CD4-positive, alpha-beta memory T cell (primary cell): ENCODE results near the gene ADAMTSL3. TPM values are rescaled to one million over a fixed set of nuclear protein-coding genes. Genes with fewer than 3 reads are reported as not detected.

Source experiments
- CTCF ChIA-PET: fragments of 350-600 bp; sonication (Branson Sonifier 250); formaldehyde crosslinking; loops from one replicate; lab custom pipeline; 2021; ENCODE audit warnings: inconsistent platforms; ENCODE audit not compliant: partially characterized antibody; lab: Charles Lee
- POLR2A ChIA-PET: fragments of 350-600 bp; sonication (Branson Sonifier 250); formaldehyde crosslinking; loops from one replicate; lab custom pipeline; 2021; ENCODE audit not compliant: partially characterized antibody; lab: Charles Lee
- DNase-seq, 5 donors: peaks; one replicate each; pipeline versions ENCODE4 v3.0.0 to v3.0.0-alpha.2; 2020 to 2022; ENCODE audit warnings: mixed read lengths in 1 of 5
- H3K27ac ChIP-seq: one replicate; pipeline ENCODE4 v1.7.0; 2013; ENCODE audit warnings: low read depth, low read length
- H3K27me3 ChIP-seq: 2 replicates; pipeline ENCODE4 v1.7.0; 2013; ENCODE audit warnings: mild to moderate bottlenecking, low read length, moderate library complexity; ENCODE audit not compliant: insufficient read depth
- H3K36me3 ChIP-seq: 2 replicates; pipeline ENCODE4 v1.7.0; 2013; ENCODE audit warnings: mild to moderate bottlenecking, low read length, moderate library complexity; ENCODE audit not compliant: insufficient read depth
- H3K4me1 ChIP-seq: 2 replicates; pipeline ENCODE4 v1.7.0; 2013; ENCODE audit warnings: mild to moderate bottlenecking, low read length, moderate library complexity; ENCODE audit not compliant: insufficient read depth
- H3K4me3 ChIP-seq, 2 donors: one replicate each; pipeline ENCODE4 v1.7.0; 2013; ENCODE audit warnings: low read length in 2 of 2, mild to moderate bottlenecking in 1 of 2
- H3K9me3 ChIP-seq, 2 donors: one replicate each; pipeline ENCODE4 v1.7.0; 2013; ENCODE audit warnings: low read length in 2 of 2, control low read depth in 1 of 2; ENCODE audit not compliant: control insufficient read depth in 1 of 2
- H3K27ac Mint-ChIP-seq, 7 donors: one replicate each; pipeline ENCODE4 v1.8.0; 2020 to 2021; ENCODE audit warnings: mixed read lengths in 7 of 7, mild to moderate bottlenecking in 6 of 7, inconsistent platforms in 3 of 7, moderate library complexity in 3 of 7
- H3K27me3 Mint-ChIP-seq, 2 donors: one replicate each; pipeline ENCODE4 v1.8.0; 2020 to 2021; ENCODE audit warnings: mixed read lengths in 2 of 2
- H3K36me3 Mint-ChIP-seq, 2 donors: one replicate each; pipeline ENCODE4 v1.8.0; 2020 to 2021; ENCODE audit warnings: mixed read lengths in 2 of 2, inconsistent platforms in 1 of 2, mild to moderate bottlenecking in 1 of 2
- H3K4me1 Mint-ChIP-seq, 4 donors: one replicate each; pipeline ENCODE4 v1.8.0; 2020 to 2021; ENCODE audit warnings: mixed read lengths in 4 of 4, mild to moderate bottlenecking in 1 of 4
- H3K4me3 Mint-ChIP-seq, 8 donors: one replicate each; pipeline ENCODE4 v1.8.0; 2020 to 2021; ENCODE audit warnings: mixed read lengths in 8 of 8, mild to moderate bottlenecking in 7 of 8, moderate library complexity in 6 of 8, inconsistent platforms in 3 of 8
- H3K9me3 Mint-ChIP-seq, 8 donors: one replicate each; pipeline ENCODE4 v1.8.0; 2020 to 2021; ENCODE audit warnings: mixed read lengths in 8 of 8, mild to moderate bottlenecking in 5 of 8, inconsistent platforms in 3 of 8, moderate library complexity in 1 of 8
- intact Hi-C: fragments of 100-400 bp; cut with micrococcal nuclease; formaldehyde crosslinking; loops from one replicate; pipeline ENCODE4 v1.15.1; 2023
- polyA plus RNA-seq, 2 donors: library from polyadenylated mRNA; unstranded; fragments of 300-500 nt; fragmentation: Illumina TruSeq; gene quantifications; one replicate each; pipeline ENCODE4 v1.2.3, GENCODE V29; 2021
- total RNA-seq, 2 experiments: library from RNA; stranded (reverse); gene quantifications; one replicate each; pipeline ENCODE4 v1.2.3, GENCODE V29; 2021

The ADAMTSL3 gene
- total and polyA plus RNA-seq, 4 experiments from 2014 or later, result not detected

DNA sequence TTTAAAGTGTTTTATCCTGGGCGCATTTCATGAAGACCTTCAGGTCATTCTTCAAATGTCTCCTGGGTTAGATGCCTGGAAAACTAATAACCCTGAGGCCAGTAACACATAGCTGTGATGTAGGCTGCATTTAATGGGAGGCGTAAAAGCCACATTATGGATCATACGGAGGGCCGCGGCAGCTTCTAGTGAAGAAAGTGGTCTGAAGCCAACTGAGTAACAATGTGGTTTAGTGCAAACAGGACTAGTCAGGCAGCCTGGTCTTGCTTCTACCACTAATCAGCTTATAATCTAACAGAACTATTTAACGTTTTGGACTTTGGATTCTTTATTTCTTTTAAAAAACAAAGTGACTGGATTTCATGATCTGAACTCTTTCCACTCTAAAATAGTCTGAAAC, 54.4 kb downstream of the ADAMTSL3 start:
- DNase-seq, result no peak
- CTCF ChIA-PET, result no interaction called here
- Mint-ChIP-seq H3K36me3 (no peaks in the 10 kb centered on the region), H3K27me3 (peaks cover 0 to 4% of the 10 kb centered on the region in 2 donors), H3K9me3 (no peaks in the 10 kb centered on the region), H3K4me1 (no peaks in the 10 kb centered on the region), H3K4me3 (no peak overlapping the region), H3K27ac (no peak overlapping the region)
- Histone ChIP-seq H3K27me3 (no peaks in the 10 kb centered on the region), H3K27ac (no peak overlapping the region), H3K4me3 (no peak overlapping the region), H3K9me3 (no peaks in the 10 kb centered on the region), H3K4me1 (no peaks in the 10 kb centered on the region), H3K36me3 (no peaks in the 10 kb centered on the region)
- intact Hi-C loops, result no loop called here
- POLR2A ChIA-PET, result no interaction called here

- CTCF ChIA-PET, result no interaction called here
- Histone ChIP-seq H3K4me3 (no peak overlapping the region), H3K27me3 (no peaks in the 10 kb centered on the region), H3K27ac (no peak overlapping the region), H3K4me1 (no peaks in the 10 kb centered on the region), H3K36me3 (no peaks in the 10 kb centered on the region), H3K9me3 (no peaks in the 10 kb centered on the region)
- intact Hi-C loops, result no loop called here
- Mint-ChIP-seq H3K27me3 (peaks cover 0 to 4% of the 10 kb centered on the region in 2 donors), H3K36me3 (no peaks in the 10 kb centered on the region), H3K9me3 (no peaks in the 10 kb centered on the region), H3K4me3 (no peak overlapping the region), H3K4me1 (no peaks in the 10 kb centered on the region), H3K27ac (no peak overlapping the region)
- POLR2A ChIA-PET, result no interaction called here
- no peak for DNase-seq
Observed at GRCh38 chr15:83709241-83709640, 55.3 kb downstream of the ADAMTSL3 start.

- no peak overlapping the region for H3K4me3 Mint-ChIP-seq
- H3K36me3 Mint-ChIP-seq, result no peaks in the 10 kb centered on the region
- H3K9me3 ChIP-seq, result no peaks in the 10 kb centered on the region
- no peaks in the 10 kb centered on the region for H3K4me1 Mint-ChIP-seq
- no peaks in the 10 kb centered on the region for H3K27me3 ChIP-seq
- no peak overlapping the region for H3K4me3 ChIP-seq
- H3K36me3 ChIP-seq, result no peaks in the 10 kb centered on the region
- intact Hi-C loops, result no loop called here
- CTCF ChIA-PET, result no interaction called here
- H3K4me1 ChIP-seq, result no peaks in the 10 kb centered on the region
- no peaks in the 10 kb centered on the region for H3K9me3 Mint-ChIP-seq
- DNase-seq, result no peak
- POLR2A ChIA-PET, result no interaction called here
- H3K27ac Mint-ChIP-seq, result no peak overlapping the region
- no peak overlapping the region for H3K27ac ChIP-seq
- H3K27me3 Mint-ChIP-seq, result peaks cover 0 to 4% of the 10 kb centered on the region in 2 donors
Observed at GRCh38 chr15:83709811-83710210, 55.9 kb downstream of the ADAMTSL3 start.

DNA sequence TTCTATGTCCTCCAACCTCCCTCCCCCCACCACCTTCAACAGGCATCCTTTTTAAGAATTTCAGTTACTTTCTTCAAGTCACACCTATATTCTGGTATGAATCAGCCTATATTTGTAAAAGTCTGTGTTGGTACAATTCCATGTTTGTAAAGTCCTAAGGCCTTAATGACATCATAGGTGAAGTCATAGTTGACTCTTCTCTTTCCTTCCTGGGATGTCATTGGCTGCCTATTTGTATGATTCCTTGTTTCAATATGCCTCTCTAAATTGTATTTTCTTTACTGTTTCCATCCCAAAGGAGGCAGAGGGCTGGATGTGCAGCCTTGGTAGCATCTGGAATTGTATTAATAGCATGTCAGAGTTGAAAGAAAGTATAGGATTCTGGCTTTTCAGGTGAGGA, 56.5 kb downstream of the ADAMTSL3 start:
- no peak overlapping the region for H3K4me3 ChIP-seq
- POLR2A ChIA-PET, result no interaction called here
- H3K27ac Mint-ChIP-seq, result no peak overlapping the region

DNA sequence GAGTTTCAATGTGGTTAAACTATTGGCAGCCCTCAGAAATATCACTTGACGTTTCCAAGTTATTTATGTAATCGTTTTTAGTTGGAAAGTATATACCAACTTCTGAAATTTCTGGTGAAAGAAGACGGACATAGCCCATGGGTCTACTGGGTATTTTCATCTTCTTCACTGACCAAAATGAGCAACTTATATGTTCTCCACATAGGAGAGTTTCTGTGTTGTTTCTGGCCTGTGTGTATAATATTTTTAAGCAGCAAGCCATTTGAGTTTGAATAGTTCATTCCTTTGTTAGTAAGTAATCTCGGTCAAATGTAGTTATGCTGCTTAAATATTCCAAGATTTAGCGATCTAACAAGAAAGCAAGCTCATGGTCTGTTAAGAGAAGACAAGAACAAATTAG, 57.3 kb downstream of the ADAMTSL3 start:
- H3K27me3 ChIP-seq, result no peaks in the 10 kb centered on the region
- no peak overlapping the region for H3K27ac ChIP-seq
- Mint-ChIP-seq H3K4me3 (no peak overlapping the region), H3K9me3 (no peaks in the 10 kb centered on the region), H3K27ac (no peak overlapping the region), H3K27me3 (no peaks in the 10 kb centered on the region), H3K4me1 (no peaks in the 10 kb centered on the region), H3K36me3 (no peaks in the 10 kb centered on the region)
- no peak overlapping the region for H3K4me3 ChIP-seq
- intact Hi-C loops, result no loop called here
- no peaks in the 10 kb centered on the region for H3K4me1 ChIP-seq
- H3K36me3 ChIP-seq, result no peaks in the 10 kb centered on the region
- ChIA-PET CTCF (no interaction called here), POLR2A (no interaction called here)
- H3K9me3 ChIP-seq, result no peaks in the 10 kb centered on the region
- no peak for DNase-seq

More for the DNA sequence above, 56.5 kb downstream of the ADAMTSL3 start:
- Mint-ChIP-seq H3K36me3 (no peaks in the 10 kb centered on the region), H3K4me3 (no peak overlapping the region), H3K4me1 (no peaks in the 10 kb centered on the region), H3K27me3 (no peaks in the 10 kb centered on the region), H3K9me3 (no peaks in the 10 kb centered on the region)
- no peak overlapping the region for H3K27ac ChIP-seq
- no peak for DNase-seq
- no peaks in the 10 kb centered on the region for H3K36me3 ChIP-seq
- no peaks in the 10 kb centered on the region for H3K27me3 ChIP-seq
- no peaks in the 10 kb centered on the region for H3K4me1 ChIP-seq
- intact Hi-C loops, result no loop called here
- H3K9me3 ChIP-seq, result no peaks in the 10 kb centered on the region
- CTCF ChIA-PET, result no interaction called here

- no peaks in the 10 kb centered on the region for H3K36me3 Mint-ChIP-seq
- H3K4me3 ChIP-seq, result no peak overlapping the region
- POLR2A ChIA-PET, result no interaction called here
- no peak overlapping the region for H3K27ac ChIP-seq
- no peaks in the 10 kb centered on the region for H3K9me3 Mint-ChIP-seq
- no peak for DNase-seq
- no peaks in the 10 kb centered on the region for H3K4me1 Mint-ChIP-seq
- no peak overlapping the region for H3K4me3 Mint-ChIP-seq
- H3K27me3 ChIP-seq, result no peaks in the 10 kb centered on the region
- no peak overlapping the region for H3K27ac Mint-ChIP-seq
- no peaks in the 10 kb centered on the region for H3K9me3 ChIP-seq
- CTCF ChIA-PET, result no interaction called here
- no peaks in the 10 kb centered on the region for H3K36me3 ChIP-seq
- peaks cover 0 to 1% of the 10 kb centered on the region in 2 donors for H3K27me3 Mint-ChIP-seq
- no peaks in the 10 kb centered on the region for H3K4me1 ChIP-seq
- intact Hi-C loops, result no loop called here
Observed at GRCh38 chr15:83713242-83713641, 59.3 kb downstream of the ADAMTSL3 start.

- intact Hi-C loops, result no loop called here
- DNase-seq, result no peak
- Mint-ChIP-seq H3K27ac (no peak overlapping the region), H3K36me3 (no peaks in the 10 kb centered on the region), H3K9me3 (no peaks in the 10 kb centered on the region), H3K27me3 (peaks cover 0 to 1% of the 10 kb centered on the region in 2 donors), H3K4me3 (no peak overlapping the region), H3K4me1 (no peaks in the 10 kb centered on the region)
- ChIA-PET CTCF (no interaction called here), POLR2A (no interaction called here)
- H3K27ac ChIP-seq, result no peak overlapping the region
- no peaks in the 10 kb centered on the region for H3K4me1 ChIP-seq
- no peaks in the 10 kb centered on the region for H3K36me3 ChIP-seq
- no peaks in the 10 kb centered on the region for H3K27me3 ChIP-seq
- no peaks in the 10 kb centered on the region for H3K9me3 ChIP-seq
- H3K4me3 ChIP-seq, result no peak overlapping the region
Observed at GRCh38 chr15:83714939-83715628, 61.2 kb downstream of the ADAMTSL3 start.
